Endothelial cell of umbilical vein (primary cell): ENCODE results near the gene PAX6. TPM values are rescaled to one million over a fixed set of nuclear protein-coding genes. Genes with fewer than 3 reads are reported as not detected.

Experiments used
- BruUV-seq: library from RNA; stranded (reverse); fragments of 400-500 nt; replicated peaks from 2 replicates; lab custom pipeline; 2021; lab: Mats Ljungman, UMichigan
- CTCF ChIA-PET: fragments of 300-600, 350-600 bp; sonication (Branson Sonifier 250); formaldehyde crosslinking; loops from one replicate; lab custom pipeline; 2021; ENCODE audit warnings: antibody characterized with exemption, inconsistent platforms; lab: Charles Lee
- POLR2A ChIA-PET: fragments of 300-600, 350-600 bp; sonication (Branson Sonifier 250); formaldehyde crosslinking; loops from one replicate; lab custom pipeline; 2021; ENCODE audit warnings: antibody characterized with exemption, inconsistent platforms; lab: Charles Lee
- DNase-seq: peaks from one replicate; pipeline ENCODE4 v3.0.0-alpha.2; 2011; ENCODE audit warnings: low read depth, low spot score
- FAIRE-seq: peaks from 2 replicates; lab custom pipeline; 2011; peaks lifted over from hg19 to GRCh38; lab: Jason Lieb, UNC
- H2AFZ ChIP-seq: 2 replicates; pipeline ENCODE4 v1.6.0; 2012; ENCODE audit warnings: low read depth, low read length, control low read depth, inconsistent platforms
- H3K27ac ChIP-seq: 2 replicates; pipeline ENCODE4 v1.5.1; 2011; ENCODE audit warnings: low read depth, mild to moderate bottlenecking, control low read depth, low read length, moderate library complexity; ENCODE audit not compliant: insufficient read depth
- H3K27me3 ChIP-seq, 2 experiments: 2 replicates each; pipeline versions ENCODE4 v1.6.0 to v1.6.1; 2011; ENCODE audit warnings: low read length in 2 of 2, mixed read lengths in 1 of 2; ENCODE audit not compliant: control insufficient read depth in 2 of 2, insufficient read depth in 2 of 2
- H3K36me3 ChIP-seq, 2 experiments: 2 replicates in 1 of 2; 3 replicates in 1 of 2; pipeline ENCODE4 v1.5.1; 2011; ENCODE audit warnings: low read length in 2 of 2, mild to moderate bottlenecking in 1 of 2, moderate library complexity in 1 of 2; ENCODE audit not compliant: control insufficient read depth in 2 of 2, insufficient read depth in 2 of 2; ENCODE audit errors: extremely low read depth in 1 of 2
- H3K4me1 ChIP-seq: 3 replicates; pipeline ENCODE4 v1.5.1; 2011; ENCODE audit warnings: mild to moderate bottlenecking, low read length; ENCODE audit not compliant: control insufficient read depth, insufficient read depth; ENCODE audit errors: extremely low read depth
- H3K4me2 ChIP-seq: 2 replicates; pipeline ENCODE4 v1.6.1; 2011; ENCODE audit warnings: low read length, control low read depth, mixed read lengths; ENCODE audit not compliant: insufficient read depth
- H3K4me3 ChIP-seq, 3 experiments: fragments of 200-600 bp in 1 of 3; sonication (generic), shearing (Covaris generic) in 1 of 3; replicated peaks in 1 of 3; 2 replicates each; pipeline ENCODE4 v1.5.1; 2011 to 2016; ENCODE audit warnings: control low read depth in 3 of 3, low read length in 3 of 3, mild to moderate bottlenecking in 2 of 3, inconsistent platforms in 1 of 3, low read depth in 1 of 3, moderate library complexity in 1 of 3; ENCODE audit not compliant: insufficient read depth in 1 of 3
- H3K79me2 ChIP-seq: 2 replicates; pipeline ENCODE4 v1.6.0; 2012; ENCODE audit warnings: low read length, inconsistent platforms; ENCODE audit not compliant: control insufficient read depth, insufficient read depth
- H3K9ac ChIP-seq: replicated peaks from 2 replicates; pipeline ENCODE3; 2011; ENCODE audit warnings: low read length, control low read depth; ENCODE audit not compliant: insufficient read depth; ENCODE audit errors: extremely low read depth
- H3K9me1 ChIP-seq: replicated peaks from 3 replicates; pipeline ENCODE4 v1.6.0; 2011; ENCODE audit warnings: mild to moderate bottlenecking, low read length; ENCODE audit not compliant: control insufficient read depth, insufficient read depth; ENCODE audit errors: extremely low read depth
- H3K9me3 ChIP-seq: replicated peaks from 2 replicates; pipeline ENCODE4 v1.5.1; 2012; ENCODE audit warnings: low read length, inconsistent platforms; ENCODE audit not compliant: control insufficient read depth, insufficient read depth
- H4K20me1 ChIP-seq: replicated peaks from 2 replicates; pipeline ENCODE3; 2011; ENCODE audit warnings: mild to moderate bottlenecking, low read length; ENCODE audit not compliant: control insufficient read depth, insufficient read depth; ENCODE audit errors: extremely low read depth
- EZH2 ChIP-seq: IDR thresholded peaks from 2 replicates; pipeline ENCODE4 v1.6.1; 2012; ENCODE audit warnings: borderline replicate concordance, low read depth, mild to moderate bottlenecking, moderate library complexity, low read length, inconsistent platforms; ENCODE audit not compliant: severe bottlenecking
- FOS ChIP-seq: IDR thresholded peaks from 2 replicates; pipeline ENCODE4 v1.6.1; 2011; ENCODE audit warnings: mild to moderate bottlenecking, low read length, moderate library complexity, borderline replicate concordance; ENCODE audit not compliant: insufficient read depth
- GATA2 ChIP-seq: IDR thresholded peaks from 2 replicates; pipeline ENCODE4 v1.7.0; 2011; ENCODE audit warnings: low read depth, mild to moderate bottlenecking, moderate library complexity, mixed read lengths, low read length; ENCODE audit not compliant: insufficient read length, insufficient read depth
- JUN ChIP-seq: IDR thresholded peaks from 2 replicates; pipeline ENCODE4 v1.6.1; 2011; ENCODE audit warnings: borderline replicate concordance, low read depth; ENCODE audit not compliant: insufficient read length, insufficient read depth
- MYC ChIP-seq: IDR thresholded peaks from one replicate; pipeline ENCODE4 v1.6.1; 2011; ENCODE audit warnings: mild to moderate bottlenecking, low read depth, low read length
- POLR2A ChIP-seq: IDR thresholded peaks from 2 replicates; pipeline ENCODE4 v1.6.1; 2012; ENCODE audit warnings: low read depth, mild to moderate bottlenecking, control low read depth, low read length
- POLR2AphosphoS5 ChIP-seq: IDR thresholded peaks from 2 replicates; pipeline ENCODE4 v1.6.1; 2012; ENCODE audit warnings: low read depth, mild to moderate bottlenecking, control low read depth, low read length, moderate library complexity; ENCODE audit not compliant: insufficient read depth
- dilution Hi-C: fragments of 300-500 bp; cut with MboI; formaldehyde crosslinking; loops from one replicate; pipeline ENCODE4 v1.15.0; 2019; ENCODE audit warnings: low sequenced_read_pairs; ENCODE audit not compliant: extremely low pct_ligation_motif_present
- intact Hi-C: fragments of 100-400 bp; cut with micrococcal nuclease; formaldehyde crosslinking; loops from one replicate; pipeline ENCODE4 v1.10.0; 2022
- polyA plus RNA-seq, 4 experiments: library from polyadenylated mRNA; depleted of rRNA in 3 of 4; stranded (reverse) in 3 of 4; unstranded in 1 of 4; fragments of >200 nt; gene quantifications; 2 replicates each; pipeline versions ENCODE4 v1.2.1 to v1.2.3, GENCODE V29; 2011 to 2012; ENCODE audit warnings: missing spikeins in 1 of 4
- total RNA-seq: library from RNA; stranded (reverse); gene quantifications from 2 replicates; pipeline ENCODE4 v1.2.3, GENCODE V29; 2021
- TF ChIP-seq, protein P1 (sequence below), 2 donors: IDR thresholded peaks; 1 replicate in 1 of 2; 2 replicates in 1 of 2; pipeline ENCODE4 v1.5.1; 2011; ENCODE audit warnings: low read length in 2 of 2, mild to moderate bottlenecking in 2 of 2, moderate library complexity in 2 of 2, control low read depth in 1 of 2, inconsistent platforms in 1 of 2, low read depth in 1 of 2; ENCODE audit not compliant: insufficient read depth in 1 of 2; ENCODE audit errors: extremely low read depth in 1 of 2
- TF ChIP-seq, protein P2 (sequence below): IDR thresholded peaks from 2 replicates; pipeline ENCODE4 v1.6.1; 2011; ENCODE audit not compliant: insufficient read depth, insufficient read length

Gene PAX6
- total and polyA plus RNA-seq, 2 donors (not counting 3 experiments of a cell fraction or from before 2014, with no cell fraction given): not detected

DNA sequence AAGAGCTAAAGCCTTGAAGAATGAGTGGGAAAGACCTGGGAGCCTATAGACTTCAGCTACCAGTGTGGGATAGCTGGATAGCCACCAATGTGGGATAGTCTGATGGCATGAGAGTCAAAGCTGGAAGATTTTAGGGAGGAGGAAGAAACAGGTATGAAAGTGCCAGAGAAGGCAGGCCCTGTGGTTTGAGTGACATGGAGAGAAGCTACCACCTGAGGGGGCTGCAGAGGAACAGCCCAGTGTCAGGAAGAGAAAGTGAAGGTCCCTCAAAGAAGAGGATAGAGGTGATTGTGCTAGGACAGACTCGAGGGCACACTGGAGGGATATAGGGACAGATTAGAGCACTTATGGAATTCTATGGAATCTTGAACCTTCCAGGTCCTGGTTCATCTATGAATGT, 23.1 kb upstream of the PAX6 start:
- Histone ChIP-seq H3K9ac (no peak overlapping the region), H3K27ac (no peak overlapping the region), H3K4me2 (no peak overlapping the region), H3K79me2 (no peaks in the 10 kb centered on the region), H3K9me1 (no peaks in the 10 kb centered on the region), H3K4me1 (no peaks in the 10 kb centered on the region), H2AFZ (no peak overlapping the region), H3K4me3 (no peak overlapping the region), H3K9me3 (no peaks in the 10 kb centered on the region), H3K27me3 (peaks cover 40 to 48% of the 10 kb centered on the region in 2 experiments), H3K36me3 (no peaks in the 10 kb centered on the region), H4K20me1 (no peaks in the 10 kb centered on the region)
- ChIA-PET CTCF (no interaction called here), POLR2A (no interaction called here)
- no peak for DNase-seq
- TF ChIP-seq EZH2: no peak
- TF ChIP-seq MYC: no peak
- TF ChIP-seq POLR2A: no peak
- no peak for TF ChIP-seq JUN
- no peak for TF ChIP-seq FOS
- no peak for TF ChIP-seq GATA2
- TF ChIP-seq, protein P1, sequence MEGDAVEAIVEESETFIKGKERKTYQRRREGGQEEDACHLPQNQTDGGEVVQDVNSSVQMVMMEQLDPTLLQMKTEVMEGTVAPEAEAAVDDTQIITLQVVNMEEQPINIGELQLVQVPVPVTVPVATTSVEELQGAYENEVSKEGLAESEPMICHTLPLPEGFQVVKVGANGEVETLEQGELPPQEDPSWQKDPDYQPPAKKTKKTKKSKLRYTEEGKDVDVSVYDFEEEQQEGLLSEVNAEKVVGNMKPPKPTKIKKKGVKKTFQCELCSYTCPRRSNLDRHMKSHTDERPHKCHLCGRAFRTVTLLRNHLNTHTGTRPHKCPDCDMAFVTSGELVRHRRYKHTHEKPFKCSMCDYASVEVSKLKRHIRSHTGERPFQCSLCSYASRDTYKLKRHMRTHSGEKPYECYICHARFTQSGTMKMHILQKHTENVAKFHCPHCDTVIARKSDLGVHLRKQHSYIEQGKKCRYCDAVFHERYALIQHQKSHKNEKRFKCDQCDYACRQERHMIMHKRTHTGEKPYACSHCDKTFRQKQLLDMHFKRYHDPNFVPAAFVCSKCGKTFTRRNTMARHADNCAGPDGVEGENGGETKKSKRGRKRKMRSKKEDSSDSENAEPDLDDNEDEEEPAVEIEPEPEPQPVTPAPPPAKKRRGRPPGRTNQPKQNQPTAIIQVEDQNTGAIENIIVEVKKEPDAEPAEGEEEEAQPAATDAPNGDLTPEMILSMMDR (IDR thresholded peaks at IDR 0.05; ENCODE audit: extremely low read depth in 1 of 2, insufficient read depth in 1 of 2, low read depth in 1 of 2, low read length in 2 of 2): no peak
- no peak for TF ChIP-seq POLR2AphosphoS5
- TF ChIP-seq, protein P2, sequence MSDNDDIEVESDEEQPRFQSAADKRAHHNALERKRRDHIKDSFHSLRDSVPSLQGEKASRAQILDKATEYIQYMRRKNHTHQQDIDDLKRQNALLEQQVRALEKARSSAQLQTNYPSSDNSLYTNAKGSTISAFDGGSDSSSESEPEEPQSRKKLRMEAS: no peak
- FAIRE-seq: no peak
- intact Hi-C loops (no loop called here), dilution Hi-C loops (no loop called here)
- BruUV-seq: no TSS peak
